GM23338 (cell line): Measurements from ENCODE around the gene WDR31.

Experiments
- CTCF ChIP-seq, 2 experiments: fragments of 200-600 bp in 1 of 2; sonication (generic) in 1 of 2; conservative IDR thresholded peaks; 2 replicates each; pipeline versions ENCODE4 v1.5.1 to v1.6.1; 2016 to 2017; ENCODE audit warnings: antibody characterized with exemption in 2 of 2, low read depth in 2 of 2, mild to moderate bottlenecking in 2 of 2, moderate library complexity in 1 of 2
- POLR2AphosphoS5 ChIP-seq: IDR thresholded peaks from 2 replicates; pipeline ENCODE4 v1.6.1; 2016; ENCODE audit warnings: antibody characterized with exemption, low read depth

- TF ChIP-seq POLR2AphosphoS5, result no peak
- no peak for TF ChIP-seq CTCF (conservative IDR thresholded peaks at IDR 0.05; ENCODE audit: low read depth in 2 of 2)
These were observed 8.3 kb downstream of the WDR31 start for GRCh38 chr9:113331780-113332179.
